Vagina (tissue), 2 donors: ENCODE measurements around the gene ALS2.

ENCODE experiments used
- POLR2AphosphoS5 ChIP-seq, 2 donors: sonication (generic); formaldehyde crosslinking; IDR thresholded peaks; one replicate each; pipeline ENCODE4 v1.9.0; 2017; ENCODE audit warnings: antibody characterized with exemption in 2 of 2, mild to moderate bottlenecking in 2 of 2, low read depth in 1 of 2; ENCODE audit not compliant: insufficient read depth in 1 of 2
- TF ChIP-seq, protein P1 (sequence below), 3 experiments: fragments of 450-650 bp in 2 of 3; fragments of 200-600 bp in 1 of 3; sonication (generic) in 1 of 3; IDR thresholded peaks; one replicate each; pipeline ENCODE4 v1.5.1; 2017 to 2019; ENCODE audit warnings: antibody characterized with exemption in 3 of 3, mild to moderate bottlenecking in 2 of 3, moderate library complexity in 2 of 3

GRCh38 chr2:201701646-201702045, 79.1 kb downstream of the ALS2 start:
- TF ChIP-seq, protein P1, sequence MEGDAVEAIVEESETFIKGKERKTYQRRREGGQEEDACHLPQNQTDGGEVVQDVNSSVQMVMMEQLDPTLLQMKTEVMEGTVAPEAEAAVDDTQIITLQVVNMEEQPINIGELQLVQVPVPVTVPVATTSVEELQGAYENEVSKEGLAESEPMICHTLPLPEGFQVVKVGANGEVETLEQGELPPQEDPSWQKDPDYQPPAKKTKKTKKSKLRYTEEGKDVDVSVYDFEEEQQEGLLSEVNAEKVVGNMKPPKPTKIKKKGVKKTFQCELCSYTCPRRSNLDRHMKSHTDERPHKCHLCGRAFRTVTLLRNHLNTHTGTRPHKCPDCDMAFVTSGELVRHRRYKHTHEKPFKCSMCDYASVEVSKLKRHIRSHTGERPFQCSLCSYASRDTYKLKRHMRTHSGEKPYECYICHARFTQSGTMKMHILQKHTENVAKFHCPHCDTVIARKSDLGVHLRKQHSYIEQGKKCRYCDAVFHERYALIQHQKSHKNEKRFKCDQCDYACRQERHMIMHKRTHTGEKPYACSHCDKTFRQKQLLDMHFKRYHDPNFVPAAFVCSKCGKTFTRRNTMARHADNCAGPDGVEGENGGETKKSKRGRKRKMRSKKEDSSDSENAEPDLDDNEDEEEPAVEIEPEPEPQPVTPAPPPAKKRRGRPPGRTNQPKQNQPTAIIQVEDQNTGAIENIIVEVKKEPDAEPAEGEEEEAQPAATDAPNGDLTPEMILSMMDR (IDR thresholded peaks at IDR 0.05) = no peak
- no peak for TF ChIP-seq POLR2AphosphoS5 (IDR thresholded peaks at IDR 0.05; ENCODE audit: insufficient read depth in 1 of 2, low read depth in 1 of 2)
